NCI-H1048 (cell line): ENCODE measurements around the gene NIPSNAP2.
"Not testable (repeated sequence)": the region's sequence is repeated elsewhere in the genome, so short reads cannot be mapped to it uniquely, and the experiment has no call there.

ENCODE experiments used
- DNase-seq: peaks from one replicate; lab custom pipeline; 2025; lab: John Stamatoyannopoulos, UW

Gene NIPSNAP2

GRCh38 chr7:55964261-55965099 is at the start of gene NIPSNAP2:
TSS of gene NIPSNAP2 (plus strand) at chr7:55964585. CDS start at chr7:55964610, 25 bp downstream.
- DNase-seq: peak; percentile 61

GRCh38 chr7:55917771-55918170 is 46.6 kb upstream of the NIPSNAP2 start:
- no peak for DNase-seq

GRCh38 chr7:55928006-55928767 is 36.2 kb upstream of the NIPSNAP2 start:
- DNase-seq: no peak

- DNase-seq: no peak
These were observed 32.8 kb upstream of the NIPSNAP2 start for GRCh38 chr7:55931421-55932151.

GRCh38 chr7:55939514-55940123 is 24.8 kb upstream of the NIPSNAP2 start:
- no peak for DNase-seq

GRCh38 chr7:55946545-55946944 is 17.8 kb upstream of the NIPSNAP2 start:
- no peak for DNase-seq

- DNase-seq: peak; percentile 49
These were observed 12.6 kb upstream of the NIPSNAP2 start, which contains the start of gene MRPS17 for GRCh38 chr7:55951637-55952351. TSS of gene MRPS17 (plus strand) at chr7:55951877. CDS start at chr7:55953196, 1,319 bp downstream.

- DNase-seq: not testable (repeated sequence)
These were observed 12.1 kb upstream of the NIPSNAP2 start for GRCh38 chr7:55952352-55952671.

- no peak for DNase-seq
These were observed 10.5 kb upstream of the NIPSNAP2 start for GRCh38 chr7:55953707-55954475.

- no peak for DNase-seq
These were observed 7.2 kb upstream of the NIPSNAP2 start for GRCh38 chr7:55957190-55957589.

GRCh38 chr7:55962014-55962413 is 2.4 kb upstream of the NIPSNAP2 start:
- DNase-seq: no peak

- DNase-seq: no peak
These were observed 709 bp upstream of the NIPSNAP2 start for GRCh38 chr7:55963584-55964168.

- DNase-seq: no peak
These were observed 700 bp downstream of the NIPSNAP2 start for GRCh38 chr7:55965100-55965470.

GRCh38 chr7:55965805-55966421 is 1.5 kb downstream of the NIPSNAP2 start:
- DNase-seq: no peak

GRCh38 chr7:55966851-55967250 is 2.5 kb downstream of the NIPSNAP2 start:
- DNase-seq: no peak

- DNase-seq: no peak
These were observed 5.0 kb downstream of the NIPSNAP2 start for GRCh38 chr7:55969391-55969790.

GRCh38 chr7:55970561-55970960 is 6.2 kb downstream of the NIPSNAP2 start:
- DNase-seq: no peak

GRCh38 chr7:55970978-55971377 is 6.6 kb downstream of the NIPSNAP2 start:
- DNase-seq: no peak

GRCh38 chr7:55973747-55974250 is 9.4 kb downstream of the NIPSNAP2 start:
- DNase-seq: no peak
